H1 (cell line): ENCODE results near the gene ACER3. TPM values are rescaled to one million over a fixed set of nuclear protein-coding genes. Genes with fewer than 3 reads are reported as not detected.
"Not testable (repeated sequence)": the region's sequence is repeated elsewhere in the genome, so short reads cannot be mapped to it uniquely, and the experiment has no call there.

ENCODE experiments used
- CTCF ChIA-PET: fragments of 300-600 bp; sonication (Branson Sonifier 250); formaldehyde crosslinking; loops from one replicate; lab custom pipeline; 2021; ENCODE audit not compliant: partially characterized antibody; lab: Charles Lee
- POLR2A ChIA-PET: fragments of 300-600 bp; sonication (Branson Sonifier 250); formaldehyde crosslinking; loops from one replicate; lab custom pipeline; 2021; ENCODE audit warnings: inconsistent platforms; ENCODE audit not compliant: partially characterized antibody; lab: Charles Lee
- DNase-seq, 2 experiments: peaks; one replicate each; pipeline versions ENCODE4 v3.0.0 to v3.0.0-alpha.2; 2010 to 2022; ENCODE audit warnings: low spot score in 2 of 2, low read depth in 1 of 2, mixed read lengths in 1 of 2
- FAIRE-seq: peaks from 2 replicates; lab custom pipeline; 2011; peaks lifted over from hg19 to GRCh38; lab: Jason Lieb, UNC
- H2AFZ ChIP-seq: 2 replicates; pipeline ENCODE4 v1.8.1; 2012; ENCODE audit warnings: low read length, inconsistent platforms
- H2AK5ac ChIP-seq: 2 replicates; pipeline ENCODE4 v1.6.1; 2013; ENCODE audit warnings: low read depth, low read length
- H2BK120ac ChIP-seq: replicated peaks from 2 replicates; pipeline ENCODE3; 2013; ENCODE audit warnings: low read depth, low read length, inconsistent platforms
- H2BK12ac ChIP-seq: 2 replicates; pipeline ENCODE4 v1.6.1; 2013; ENCODE audit warnings: low read depth, low read length
- H2BK15ac ChIP-seq: 2 replicates; pipeline ENCODE4 v1.6.1; 2013; ENCODE audit warnings: low read length
- H2BK20ac ChIP-seq: 2 replicates; pipeline ENCODE4 v1.6.1; 2013; ENCODE audit warnings: low read length
- H2BK5ac ChIP-seq: 2 replicates; pipeline ENCODE4 v1.6.1; 2013; ENCODE audit warnings: low read depth, low read length
- H3K14ac ChIP-seq: 2 replicates; pipeline ENCODE4 v1.6.1; 2013; ENCODE audit warnings: inconsistent platforms; ENCODE audit not compliant: insufficient read length
- H3K18ac ChIP-seq: 2 replicates; pipeline ENCODE4 v1.6.1; 2013; ENCODE audit warnings: low read length; ENCODE audit errors: extremely low read depth
- H3K23ac ChIP-seq: 2 replicates; pipeline ENCODE4 v1.6.1; 2013; ENCODE audit warnings: inconsistent platforms; ENCODE audit not compliant: insufficient read length
- H3K23me2 ChIP-seq: 2 replicates; pipeline ENCODE4 v1.6.1; 2013; ENCODE audit warnings: low read depth, low read length
- H3K27ac ChIP-seq: 2 replicates; pipeline ENCODE4 v1.6.1; 2011; ENCODE audit warnings: low read depth, low read length, inconsistent platforms
- H3K27me3 ChIP-seq, 4 experiments: replicated peaks in 1 of 4; 1 replicate in 1 of 4; 2 replicates in 3 of 4; pipeline versions ENCODE4 v1.6.1 to v1.8.1; 2011 to 2013; ENCODE audit warnings: low read length in 3 of 4, mild to moderate bottlenecking in 3 of 4, inconsistent platforms in 2 of 4, mixed read lengths in 2 of 4, moderate library complexity in 1 of 4; ENCODE audit not compliant: control insufficient read depth in 3 of 4, insufficient read depth in 3 of 4; ENCODE audit errors: extremely low read depth in 1 of 4
- H3K36me3 ChIP-seq, 4 experiments: 2 replicates each; pipeline versions ENCODE4 v1.6.1 to v1.8.1; 2011 to 2013; ENCODE audit warnings: mild to moderate bottlenecking in 4 of 4, low read length in 3 of 4, moderate library complexity in 2 of 4, control low read depth in 1 of 4, inconsistent platforms in 1 of 4; ENCODE audit not compliant: insufficient read depth in 4 of 4, control insufficient read depth in 2 of 4
- H3K4ac ChIP-seq: replicated peaks from 2 replicates; pipeline ENCODE3; 2013; ENCODE audit warnings: low read length, low read depth, mixed read lengths, inconsistent platforms; ENCODE audit not compliant: insufficient read length
- H3K4me1 ChIP-seq, 4 experiments: replicated peaks in 1 of 4; 1 replicate in 1 of 4; 2 replicates in 3 of 4; pipeline versions ENCODE4 v1.6.1 to v1.8.1; 2011 to 2013; ENCODE audit warnings: low read length in 3 of 4, inconsistent platforms in 2 of 4, mixed read lengths in 1 of 4; ENCODE audit not compliant: insufficient read depth in 4 of 4, control insufficient read depth in 3 of 4
- H3K4me2 ChIP-seq, 2 experiments: 2 replicates each; pipeline versions ENCODE4 v1.6.1 to v1.8.1; 2011 to 2013; ENCODE audit warnings: low read depth in 2 of 2, low read length in 2 of 2, control low read depth in 1 of 2, inconsistent platforms in 1 of 2, mild to moderate bottlenecking in 1 of 2; ENCODE audit not compliant: insufficient read depth in 1 of 2
- H3K4me3 ChIP-seq, 4 experiments: fragments of 200-600, 300-600 bp in 1 of 4; sonication (generic), shearing (Covaris generic), sonication (Bioruptor Twin) in 1 of 4; 2 replicates each; pipeline versions ENCODE4 v1.5.1 to v1.8.1; 2011 to 2016; ENCODE audit warnings: low read length in 4 of 4, low read depth in 3 of 4, control low read depth in 2 of 4, inconsistent platforms in 2 of 4, mild to moderate bottlenecking in 2 of 4, mixed read lengths in 1 of 4, moderate library complexity in 1 of 4; ENCODE audit not compliant: insufficient read depth in 2 of 4; ENCODE audit errors: extremely low read depth in 1 of 4
- H3K56ac ChIP-seq: replicated peaks from 2 replicates; pipeline ENCODE3; 2013; ENCODE audit warnings: low read depth, mild to moderate bottlenecking, mixed read lengths, low read length, inconsistent platforms; ENCODE audit not compliant: insufficient read length
- H3K79me1 ChIP-seq: 2 replicates; pipeline ENCODE4 v1.6.1; 2013; ENCODE audit warnings: low read depth, low read length, control low read depth
- H3K79me2 ChIP-seq, 2 experiments: 2 replicates each; pipeline versions ENCODE4 v1.6.1 to v1.8.1; 2012 to 2013; ENCODE audit warnings: low read length in 2 of 2, mild to moderate bottlenecking in 2 of 2, inconsistent platforms in 1 of 2; ENCODE audit not compliant: insufficient read depth in 2 of 2, control insufficient read depth in 1 of 2
- H3K9ac ChIP-seq, 4 experiments: replicated peaks in 1 of 4; 1 replicate in 1 of 4; 2 replicates in 3 of 4; pipeline versions ENCODE4 v1.6.1 to v1.8.1; 2011 to 2013; ENCODE audit warnings: low read depth in 3 of 4, low read length in 3 of 4, control low read depth in 2 of 4, mild to moderate bottlenecking in 2 of 4, moderate library complexity in 2 of 4, inconsistent platforms in 1 of 4; ENCODE audit errors: extremely low read depth in 1 of 4
- H3K9me3 ChIP-seq, 2 experiments: 2 replicates each; pipeline versions ENCODE4 v1.6.1 to v1.8.1; 2012 to 2013; ENCODE audit warnings: mild to moderate bottlenecking in 2 of 2, moderate library complexity in 2 of 2, control low read depth in 1 of 2, inconsistent platforms in 1 of 2, low read depth in 1 of 2, low read length in 1 of 2, mixed read lengths in 1 of 2; ENCODE audit not compliant: insufficient read depth in 2 of 2
- H4K20me1 ChIP-seq, 2 experiments: replicated peaks in 1 of 2; 2 replicates each; pipeline versions ENCODE3 to v1.8.1; 2011 to 2013; ENCODE audit warnings: inconsistent platforms in 2 of 2, low read length in 2 of 2, mild to moderate bottlenecking in 1 of 2; ENCODE audit not compliant: insufficient read depth in 2 of 2, control insufficient read depth in 1 of 2
- H4K5ac ChIP-seq: 2 replicates; pipeline ENCODE4 v1.6.1; 2013; ENCODE audit warnings: low read length, low read depth, mixed read lengths, inconsistent platforms; ENCODE audit not compliant: insufficient read length
- H4K8ac ChIP-seq: 2 replicates; pipeline ENCODE4 v1.8.0; 2013; ENCODE audit warnings: mild to moderate bottlenecking, moderate library complexity, low read length, inconsistent platforms; ENCODE audit not compliant: insufficient read depth; ENCODE audit errors: extremely low read depth
- H4K91ac ChIP-seq: replicated peaks from 2 replicates; pipeline ENCODE3; 2013; ENCODE audit warnings: low read length, mixed read lengths, inconsistent platforms; ENCODE audit not compliant: insufficient read length
- TBP ChIP-seq: IDR thresholded peaks from 2 replicates; pipeline ENCODE4 v1.6.1; 2011; ENCODE audit warnings: low read depth, low read length, improper control_type of control experiment
- WGBS, 2 experiments: shearing (Covaris generic) in 1 of 2; methylation state at CpG; one replicate each; pipeline versions ENCODE4 v1.1.6 to v1.1.7; 2013 to 2015; ENCODE audit warnings: low lambda C conversion rate in 2 of 2, mixed read lengths in 2 of 2, inconsistent platforms in 1 of 2, low coverage in 1 of 2, missing lambda C conversion rate in 1 of 2; ENCODE audit not compliant: insufficient replicate concordance in 2 of 2, insufficient coverage in 1 of 2, insufficient read length in 1 of 2; ENCODE audit errors: extremely low coverage in 1 of 2, missing lambda C conversion rate in 1 of 2; 5-methylcytosine and 5-hydroxymethylcytosine counted together
- polyA plus RNA-seq, 7 experiments: library from polyadenylated mRNA; depleted of rRNA in 3 of 7; stranded (reverse) in 5 of 7; unstranded in 2 of 7; fragments of >200 nt in 5 of 7; fragments of 200-250 nt in 2 of 7; gene quantifications; 1 replicate in 5 of 7; 2 replicates in 1 of 7; 4 replicates in 1 of 7; pipeline versions ENCODE4 v1.2.1 to v1.2.3, GENCODE V29; 2011 to 2013; ENCODE audit warnings: missing spikeins in 2 of 7, mixed read lengths in 2 of 7
- total RNA-seq: library from RNA; stranded (reverse); fragmentation: NEBNext Ultra II Directional; extraction: Animal tissue kit (Norgen Biotek cat#: 25700); gene quantifications from 2 replicates; pipeline ENCODE4 v1.2.1, GENCODE V29; 2021

The ACER3 gene
- total and polyA plus RNA-seq, 2 of the 8 experiments (the other 6 are each of a cell fraction or from before 2014, with no cell fraction given), result 5.7 to 16.2 TPM

DNA sequence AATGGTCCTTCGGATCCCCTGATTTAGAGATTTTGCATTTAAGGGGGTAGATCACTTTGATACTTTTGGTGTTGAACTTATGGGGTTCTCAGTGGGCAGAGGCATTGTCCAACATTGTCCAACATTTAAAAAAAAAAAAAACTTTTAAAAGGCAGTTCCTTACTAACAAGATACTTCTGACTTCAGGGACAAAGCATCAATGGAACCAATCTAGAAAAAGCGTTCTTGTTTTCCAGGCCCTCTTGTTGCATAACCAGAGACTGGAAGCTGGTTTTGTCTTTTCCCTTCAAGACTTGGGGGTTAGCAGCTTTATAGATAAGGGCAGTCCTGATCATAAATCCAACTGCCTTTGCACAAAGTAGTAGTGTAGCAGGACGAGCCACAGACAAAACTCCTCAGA, 40.4 kb downstream of the ACER3 start:
- Histone ChIP-seq H3K79me2 (no peaks in the 10 kb centered on the region), H2BK120ac (no peak overlapping the region), H3K18ac (no peak overlapping the region; the same call in 1 of the 2 replicates), H3K14ac (no peak overlapping the region), H3K79me1 (no peaks in the 10 kb centered on the region), H3K9me3 (peaks cover 4% of the 10 kb centered on the region in 2 experiments; a peak in 2 of 4 replicates), H4K5ac (no peak overlapping the region), H2BK5ac (no peak overlapping the region), H3K23me2 (no peaks in the 10 kb centered on the region; the same call in 1 of the 2 replicates), H2AFZ (no peak overlapping the region), H3K4me2 (no peak overlapping the region), H3K27ac (no peak overlapping the region), H3K23ac (no peak overlapping the region), H2BK20ac (no peak overlapping the region), H3K36me3 (peaks cover 0 to 2% (median 0%) of the 10 kb centered on the region in 4 experiments; a peak in 1 of 8 replicates), H3K56ac (no peak overlapping the region), H3K9ac (no peak overlapping the region), H2AK5ac (no peak overlapping the region), H4K20me1 (no peaks in the 10 kb centered on the region), H3K4me3 (no peak overlapping the region), H4K91ac (no peak overlapping the region), H4K8ac (no peak overlapping the region), H3K4me1 (peaks cover 0 to 13% (median 9%) of the 10 kb centered on the region in 4 experiments; a peak in 6 of 7 replicates), H2BK15ac (no peak overlapping the region), H2BK12ac (no peak overlapping the region), H3K4ac (no peak overlapping the region), H3K27me3 (no peaks in the 10 kb centered on the region)
- DNase-seq, result no peak
- TF ChIP-seq TBP, result no peak
- no peak for FAIRE-seq
- WGBS, 2 experiments, result 83% methylated on average over 3 of the region's 3 CpGs; no CpG with 5 or more reads in 1 of the 2 experiments
- POLR2A ChIA-PET, result no interaction called here
- CTCF ChIA-PET, result interaction anchor here (0.6 to 1.3 kb wide), 2 partner anchors 18 to 571 kb away, joined by 3 read pairs; no protein-coding TSS in a partner anchor

DNA sequence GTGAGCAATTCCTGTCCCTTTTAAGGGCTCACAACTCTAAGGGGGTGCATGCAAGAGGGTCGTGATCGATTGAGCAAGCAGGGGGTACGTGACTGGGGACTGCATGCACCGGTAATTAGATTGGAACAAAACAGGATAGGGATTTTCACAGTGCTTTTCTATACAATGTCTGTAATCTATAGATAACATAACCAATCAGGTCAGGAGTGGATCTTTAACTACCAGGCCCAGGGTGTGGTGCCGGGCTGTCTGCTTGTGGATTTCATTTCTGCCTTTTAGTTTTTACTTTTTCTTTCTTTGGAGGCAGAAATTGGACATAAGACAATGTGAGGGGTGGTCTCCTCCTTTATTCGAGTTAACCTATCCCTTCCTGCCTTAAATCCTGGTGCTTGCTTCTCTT, 40.9 kb downstream of the ACER3 start:
- H3K79me1 ChIP-seq, H3K27me3 ChIP-seq, H2AK5ac ChIP-seq, H3K9ac ChIP-seq, H4K20me1 ChIP-seq, H2BK12ac ChIP-seq, H4K91ac ChIP-seq, H4K8ac ChIP-seq, H3K27ac ChIP-seq, H3K4me3 ChIP-seq, H3K9me3 ChIP-seq, H3K18ac ChIP-seq, DNase-seq, H3K36me3 ChIP-seq, H3K23ac ChIP-seq, H4K5ac ChIP-seq, H3K4ac ChIP-seq, H3K14ac ChIP-seq, H2AFZ ChIP-seq, H2BK20ac ChIP-seq, H2BK120ac ChIP-seq, H2BK5ac ChIP-seq, H2BK15ac ChIP-seq, H3K4me2 ChIP-seq, H3K79me2 ChIP-seq, H3K23me2 ChIP-seq, H3K56ac ChIP-seq, FAIRE-seq, POLR2A ChIA-PET: not testable (repeated sequence)
- CTCF ChIA-PET, result interaction anchor here (0.6 to 1.6 kb wide), 5 partner anchors 10 to 570 kb away, joined by 3 to 5 read pairs (median 3); no protein-coding TSS in a partner anchor
- 79% methylated on average over 6 of the region's 6 CpGs; no CpG with 5 or more reads in 1 of the 2 experiments for WGBS, 2 experiments
- H3K4me1 ChIP-seq, result peaks cover 0 to 13% (median 9%) of the 10 kb centered on the region in 4 experiments; a peak in 6 of 7 replicates
